HG03565 (cell line): ENCODE measurements around the gene SPIRE2.
"Not testable (repeated sequence)": the region's sequence is repeated elsewhere in the genome, so short reads cannot be mapped to it uniquely, and the experiment has no call there.

Experiments used
- ATAC-seq: cut with Tn5 transposase; IDR thresholded peaks from one replicate; pipeline ENCODE4 v1.9.1; 2021; ENCODE audit warnings: mild to moderate bottlenecking, moderate library complexity; ENCODE audit not compliant: unreplicated experiment

Gene SPIRE2, protein sequence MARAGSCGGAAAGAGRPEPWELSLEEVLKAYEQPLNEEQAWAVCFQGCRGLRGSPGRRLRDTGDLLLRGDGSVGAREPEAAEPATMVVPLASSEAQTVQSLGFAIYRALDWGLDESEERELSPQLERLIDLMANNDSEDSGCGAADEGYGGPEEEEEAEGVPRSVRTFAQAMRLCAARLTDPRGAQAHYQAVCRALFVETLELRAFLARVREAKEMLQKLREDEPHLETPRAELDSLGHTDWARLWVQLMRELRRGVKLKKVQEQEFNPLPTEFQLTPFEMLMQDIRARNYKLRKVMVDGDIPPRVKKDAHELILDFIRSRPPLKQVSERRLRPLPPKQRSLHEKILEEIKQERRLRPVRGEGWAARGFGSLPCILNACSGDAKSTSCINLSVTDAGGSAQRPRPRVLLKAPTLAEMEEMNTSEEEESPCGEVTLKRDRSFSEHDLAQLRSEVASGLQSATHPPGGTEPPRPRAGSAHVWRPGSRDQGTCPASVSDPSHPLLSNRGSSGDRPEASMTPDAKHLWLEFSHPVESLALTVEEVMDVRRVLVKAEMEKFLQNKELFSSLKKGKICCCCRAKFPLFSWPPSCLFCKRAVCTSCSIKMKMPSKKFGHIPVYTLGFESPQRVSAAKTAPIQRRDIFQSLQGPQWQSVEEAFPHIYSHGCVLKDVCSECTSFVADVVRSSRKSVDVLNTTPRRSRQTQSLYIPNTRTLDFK

DNA sequence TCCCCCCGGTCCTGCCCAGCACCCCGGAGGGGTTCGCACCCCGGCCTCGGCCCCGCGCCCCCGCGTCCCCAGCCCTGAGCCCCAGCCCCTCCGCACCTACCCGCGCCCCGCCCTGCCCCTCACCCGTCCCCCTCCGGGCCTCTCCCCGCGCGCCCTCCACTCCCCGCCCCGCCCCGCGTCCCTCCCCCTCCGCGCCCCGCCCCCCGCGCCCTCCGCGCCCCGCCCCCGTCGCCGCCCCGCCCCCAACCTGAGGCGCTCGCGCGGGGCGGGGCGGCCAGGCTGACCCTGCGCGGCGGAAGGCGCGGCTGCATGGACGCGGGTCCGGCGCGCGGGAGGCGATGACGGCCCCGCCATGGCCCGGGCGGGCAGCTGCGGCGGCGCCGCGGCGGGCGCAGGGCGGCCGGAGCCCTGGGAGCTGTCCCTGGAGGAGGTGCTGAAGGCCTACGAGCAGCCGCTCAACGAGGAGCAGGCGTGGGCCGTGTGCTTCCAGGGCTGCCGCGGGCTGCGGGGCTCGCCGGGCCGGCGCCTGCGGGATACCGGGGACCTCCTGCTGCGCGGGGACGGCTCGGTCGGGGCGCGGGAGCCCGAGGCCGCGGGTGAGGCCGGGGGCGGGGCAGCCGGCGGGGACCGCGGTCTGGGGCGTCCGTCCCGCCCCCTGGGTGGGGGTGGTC lies at the start of gene SPIRE2:
Gene SPIRE2, plus strand, starts transcription at position 277 of the 671 bp plus-strand sequence. Its CDS starts 76 bp downstream, at position 353.
- no peak for ATAC-seq

DNA sequence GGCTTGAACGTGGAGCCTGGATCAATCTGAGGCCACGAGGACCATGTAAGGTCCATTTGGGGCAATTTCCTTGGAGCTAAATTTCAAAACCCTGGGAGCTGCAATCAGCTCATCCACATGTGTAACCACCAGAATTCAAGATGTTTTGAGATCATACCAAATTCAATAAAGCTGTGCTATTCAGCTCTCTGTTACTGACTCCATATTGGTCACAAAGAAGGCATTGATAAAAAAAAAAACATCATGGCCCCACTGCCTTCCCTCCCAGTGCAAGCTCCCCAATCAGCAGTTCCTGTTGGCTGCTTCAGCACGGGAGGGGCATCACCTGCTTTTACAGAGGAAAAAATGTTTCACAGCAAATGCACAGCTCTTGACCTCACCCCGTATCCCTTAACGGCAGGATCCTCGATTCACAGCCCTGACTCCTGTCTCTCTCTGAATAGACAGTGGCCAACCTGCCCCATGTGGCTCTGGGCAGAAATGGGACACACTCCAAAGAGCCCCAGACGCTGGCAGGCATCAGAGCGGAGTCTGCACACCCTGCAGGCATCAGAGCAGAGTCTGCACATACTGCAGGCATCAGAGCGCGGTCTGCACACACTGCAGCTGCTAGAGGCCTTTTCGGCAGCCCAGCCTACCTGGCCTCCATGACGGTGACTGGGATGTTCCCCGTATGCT lies 48.9 kb upstream of the SPIRE2 start:
- no peak for ATAC-seq

DNA sequence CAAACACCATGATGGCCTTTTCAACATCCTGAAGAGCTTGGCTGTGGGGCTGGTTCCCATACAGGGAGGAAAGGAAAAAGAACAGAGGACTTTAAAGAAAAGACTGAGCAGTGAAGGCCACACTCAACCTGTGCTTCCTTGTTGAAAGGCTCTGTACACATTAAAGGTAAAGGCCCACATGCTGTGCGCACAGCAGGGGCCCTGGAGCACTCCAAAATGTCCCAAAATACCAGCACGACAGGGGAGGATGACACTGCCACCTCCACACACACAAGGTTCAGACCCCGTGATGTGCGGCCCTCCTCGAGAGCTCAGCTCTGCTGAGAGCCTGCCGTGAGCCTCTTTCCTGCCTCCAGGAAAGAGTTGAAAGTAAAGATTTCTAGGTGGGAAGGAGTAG lies 48.4 kb upstream of the SPIRE2 start:
- no peak for ATAC-seq

DNA sequence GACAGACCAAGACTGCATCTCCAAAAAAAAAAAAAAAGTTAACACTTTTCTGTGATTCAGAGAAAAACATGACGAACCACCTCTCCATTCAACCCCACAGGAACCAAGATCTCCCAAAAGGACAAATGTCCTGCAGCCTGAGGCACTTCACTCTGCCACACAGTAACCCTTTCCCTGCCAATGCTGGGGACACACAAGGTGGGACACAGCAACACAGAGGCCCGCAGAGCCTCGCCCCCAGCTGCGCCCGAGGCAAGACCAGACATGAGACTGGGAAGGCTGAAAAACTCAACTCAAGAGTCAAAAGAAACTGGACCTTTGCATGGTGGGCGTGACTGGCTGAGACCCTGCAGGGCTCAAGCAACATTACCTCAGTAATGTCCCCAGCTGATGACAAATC lies 45.8 kb upstream of the SPIRE2 start:
- ATAC-seq: no peak

DNA sequence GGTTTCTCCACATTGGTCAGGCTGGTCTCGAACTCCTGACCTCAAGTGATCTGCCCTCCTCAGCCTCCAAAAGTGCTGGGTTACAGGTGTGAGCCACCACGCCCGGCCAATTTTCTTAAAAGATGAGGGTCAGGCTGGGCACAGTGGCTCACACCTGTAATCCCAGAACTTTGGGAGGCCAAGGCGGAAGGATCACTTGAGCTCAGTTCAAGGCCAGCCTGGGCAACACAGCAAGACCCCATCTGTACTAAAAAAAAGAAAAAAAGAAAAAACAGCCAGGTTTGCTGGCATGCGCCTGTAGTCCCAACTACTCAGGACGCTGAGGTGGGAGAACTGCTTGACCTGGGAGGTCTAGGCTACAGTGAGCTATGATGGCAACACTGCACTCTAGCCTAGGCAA lies 44.3 kb upstream of the SPIRE2 start:
- not testable (repeated sequence) for ATAC-seq

DNA sequence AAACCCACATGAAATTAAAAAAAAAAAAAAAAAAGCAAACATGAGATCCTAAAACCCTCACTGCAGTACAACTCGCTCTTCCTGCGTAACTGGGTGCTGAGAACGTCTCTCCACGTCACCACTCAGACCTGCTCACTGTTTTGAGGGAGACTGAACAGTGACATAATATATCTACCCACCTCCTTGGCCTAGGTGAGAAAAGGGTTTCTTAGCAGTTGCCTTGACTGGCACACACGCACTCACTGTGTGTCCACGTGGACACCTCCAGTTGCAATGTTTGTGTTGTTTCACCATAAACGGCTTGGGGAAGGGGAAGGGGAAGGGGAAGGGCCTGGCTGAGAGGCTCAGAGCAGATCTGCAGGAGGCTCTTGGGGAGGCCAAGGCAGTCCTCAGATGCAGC lies 43.9 kb upstream of the SPIRE2 start:
- ATAC-seq: no peak

DNA sequence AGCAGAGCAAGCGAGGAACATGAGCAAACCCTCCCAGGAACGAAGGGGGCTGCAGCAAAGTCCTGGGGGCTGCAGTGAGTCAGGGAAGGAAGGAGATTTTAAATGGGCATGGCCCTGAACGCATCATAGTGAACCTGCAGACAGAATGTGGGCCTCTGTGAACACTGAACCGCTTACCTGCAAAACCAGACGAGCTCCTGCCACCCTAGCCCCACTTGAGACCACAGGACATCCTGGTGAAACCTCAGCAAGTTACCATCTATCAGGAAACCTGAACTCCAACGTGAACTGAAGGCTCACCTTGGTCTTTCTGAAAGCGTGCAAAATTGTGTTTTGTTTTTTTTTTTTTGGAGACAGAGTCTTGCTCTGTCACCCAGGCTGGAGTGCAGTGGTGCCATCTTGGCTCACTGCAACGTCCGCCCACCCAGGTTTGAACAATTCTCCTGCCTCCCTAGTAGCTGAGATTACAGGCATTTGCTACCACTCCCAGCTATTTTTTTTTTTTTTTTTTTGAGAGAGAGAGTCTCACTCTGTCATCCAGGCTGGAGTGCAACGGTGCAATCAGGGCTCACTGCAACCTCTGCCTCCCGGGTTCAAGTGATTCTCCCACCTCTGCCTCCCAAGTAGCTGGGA lies 42.6 kb upstream of the SPIRE2 start:
- no peak for ATAC-seq

DNA sequence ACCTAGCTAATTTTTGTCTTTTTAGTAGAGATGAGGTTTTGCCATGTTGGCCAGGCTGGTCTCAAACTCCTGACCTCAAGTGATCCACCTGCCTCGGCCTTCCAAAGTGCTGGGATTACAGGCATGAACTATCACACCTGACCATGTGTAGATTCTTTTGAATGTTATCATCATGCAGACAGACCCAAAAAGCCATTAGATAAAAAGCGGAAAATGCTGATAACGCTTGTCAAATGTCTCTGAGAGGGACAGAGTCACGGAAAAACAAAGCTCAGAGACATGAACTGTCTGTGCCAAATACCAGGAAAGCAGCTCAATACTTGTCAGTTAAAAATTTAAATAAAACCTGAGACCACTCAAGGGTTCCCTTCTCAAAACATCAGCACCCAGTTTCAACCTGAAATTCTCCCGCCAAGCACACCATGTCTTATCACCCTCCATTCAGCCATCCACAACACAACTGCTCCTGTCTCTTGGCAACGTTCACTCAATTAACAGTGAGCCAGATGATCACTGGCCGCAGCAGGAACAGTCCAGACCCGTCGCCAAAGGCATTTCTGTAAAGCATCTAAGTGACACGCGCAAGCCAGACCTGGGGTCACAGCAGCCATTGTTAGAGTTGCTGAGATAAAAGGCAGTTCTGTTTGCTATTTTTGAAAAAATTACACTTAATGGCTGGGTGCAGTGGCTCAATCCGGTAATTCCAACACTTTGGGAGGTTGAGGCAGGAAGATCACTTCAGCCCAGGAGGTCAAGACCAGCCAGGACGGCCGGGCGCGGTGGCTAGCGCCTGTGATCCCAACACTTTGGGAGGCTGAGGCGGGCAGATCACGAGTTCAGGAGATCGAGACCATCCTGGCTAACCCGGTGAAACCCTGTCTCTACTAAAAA lies 41.6 kb upstream of the SPIRE2 start:
- ATAC-seq: no peak

DNA sequence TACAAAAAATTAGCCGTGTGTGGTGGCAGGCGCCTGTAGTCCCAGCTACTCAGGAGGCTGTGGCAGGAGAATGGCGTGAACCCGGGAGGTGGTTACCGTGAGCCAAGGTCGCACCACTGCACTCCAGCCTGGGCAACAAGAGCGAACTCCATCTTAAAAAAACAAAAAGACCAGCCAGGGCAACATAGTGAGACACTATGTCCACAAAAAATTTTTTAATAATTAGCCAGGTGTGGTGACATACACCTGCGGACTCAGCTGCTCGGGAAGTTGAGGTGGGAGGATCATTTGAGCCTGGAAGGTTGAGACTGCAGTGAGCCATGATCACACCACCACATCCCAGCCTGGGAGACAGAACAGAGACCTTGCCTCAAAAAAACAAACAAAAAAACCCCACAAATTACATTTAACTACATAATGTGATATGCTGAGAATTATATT lies 40.9 kb upstream of the SPIRE2 start:
- no peak for ATAC-seq

DNA sequence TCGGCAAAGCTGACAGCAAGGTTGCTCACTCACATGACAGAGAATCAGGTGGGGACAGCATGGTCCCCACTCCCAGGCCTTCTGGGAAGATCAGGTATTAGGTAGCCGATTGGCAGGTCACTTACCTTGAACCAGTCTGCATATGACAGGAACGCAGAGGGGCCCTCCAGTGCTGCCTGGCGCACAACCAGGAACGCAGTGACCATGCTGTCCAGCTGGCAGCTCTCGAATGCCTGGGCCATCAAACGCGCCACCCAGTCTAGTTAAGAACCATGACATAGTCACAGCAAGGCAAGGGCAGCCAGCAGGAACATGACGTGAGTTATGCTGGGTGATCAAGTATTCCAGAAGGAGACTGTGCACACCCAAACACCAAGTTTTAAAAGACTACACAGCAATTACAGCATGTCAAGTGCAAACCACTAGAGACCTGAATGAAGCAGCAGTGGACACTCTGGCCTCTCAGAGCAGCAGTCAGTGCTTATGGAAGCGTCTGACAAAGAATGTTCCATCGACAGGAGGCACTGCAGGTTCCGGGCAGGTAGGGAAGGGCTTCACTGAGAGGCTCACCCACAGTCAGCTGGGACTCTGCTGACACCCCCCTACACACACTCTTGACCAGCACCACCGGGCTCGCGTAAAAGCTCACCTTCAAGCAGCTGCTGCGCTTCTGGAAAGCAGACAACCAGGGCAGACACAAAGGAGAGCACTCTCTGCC lies 36.8 kb upstream of the SPIRE2 start:
- no peak for ATAC-seq

DNA sequence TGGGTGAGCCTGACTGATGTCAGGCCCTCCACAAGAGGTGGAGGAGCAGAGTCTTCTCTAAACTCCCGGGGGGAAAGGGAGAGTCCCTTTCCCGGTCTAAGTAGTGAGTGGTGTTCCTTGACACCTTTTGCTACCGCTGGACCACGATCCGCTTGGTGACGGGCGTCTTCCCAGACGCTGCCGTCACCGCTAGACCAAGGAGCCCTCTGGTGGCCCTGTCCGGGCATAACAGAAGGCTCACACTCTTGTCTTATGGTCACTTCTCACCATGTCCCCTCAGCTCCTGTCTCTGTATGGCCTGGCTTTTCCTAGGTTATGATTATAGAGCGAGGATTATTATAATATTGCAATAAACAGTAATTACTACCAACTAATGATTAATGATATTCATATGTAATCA lies 35.2 kb upstream of the SPIRE2 start:
- ATAC-seq: not testable (repeated sequence)

DNA sequence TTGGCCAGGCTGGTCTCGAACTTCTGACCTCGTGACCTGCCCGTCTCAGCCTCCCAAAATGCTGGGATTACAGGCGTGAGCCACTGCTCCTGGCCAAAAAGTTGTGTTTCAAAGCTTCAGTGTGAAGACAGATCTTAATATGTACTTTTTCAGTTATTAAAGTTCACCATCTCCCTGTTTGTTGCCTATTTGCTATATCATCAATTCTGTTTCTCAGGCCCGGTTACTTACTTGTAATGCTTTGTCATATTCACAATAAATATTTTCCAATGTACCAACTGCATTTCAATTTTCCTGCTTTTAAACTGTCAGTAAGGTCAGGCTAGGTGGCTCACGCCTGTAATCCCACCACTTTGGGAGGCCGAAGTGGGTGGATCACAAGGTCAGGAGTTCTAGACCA lies 34.3 kb upstream of the SPIRE2 start:
- no peak for ATAC-seq

DNA sequence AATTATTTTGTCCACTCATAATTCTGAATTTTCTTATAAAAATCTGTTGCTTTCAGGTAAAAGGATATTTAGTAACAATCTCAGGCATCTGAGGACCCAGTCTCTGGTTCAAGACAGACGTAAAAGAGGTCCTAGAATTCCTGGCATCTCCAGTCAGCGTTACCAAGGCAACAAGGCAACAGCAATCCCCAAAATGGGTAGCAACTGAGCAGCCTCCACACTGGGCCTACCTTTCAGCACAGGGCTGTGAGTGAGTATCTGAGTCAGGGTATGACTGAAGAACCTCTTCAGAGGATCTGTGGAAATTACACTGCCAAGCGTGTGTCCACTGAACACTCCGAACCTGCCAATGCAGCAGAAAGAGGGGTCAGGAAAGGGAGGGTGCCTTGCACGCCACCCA lies 32.6 kb upstream of the SPIRE2 start:
- ATAC-seq: no peak

DNA sequence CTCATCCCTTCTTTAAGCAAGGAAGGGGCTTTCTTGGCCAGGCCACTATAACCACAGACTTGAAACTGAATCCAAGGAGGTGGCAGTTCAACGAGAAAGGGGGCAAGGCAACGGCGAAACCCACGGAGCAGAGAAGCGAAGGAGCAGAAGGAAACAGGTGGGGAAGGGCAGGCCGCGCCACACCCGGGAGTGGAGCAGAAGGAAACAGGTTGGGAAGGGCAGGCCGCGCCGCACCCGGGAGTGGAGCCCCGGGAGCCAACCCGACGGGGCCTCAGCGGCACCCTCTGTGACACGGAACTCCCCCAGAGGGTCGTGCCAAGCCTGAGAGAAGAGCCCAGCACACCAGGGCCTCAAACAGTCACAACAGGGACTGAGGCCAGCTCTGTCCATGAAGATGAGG lies 32.2 kb upstream of the SPIRE2 start:
- ATAC-seq: no peak

DNA sequence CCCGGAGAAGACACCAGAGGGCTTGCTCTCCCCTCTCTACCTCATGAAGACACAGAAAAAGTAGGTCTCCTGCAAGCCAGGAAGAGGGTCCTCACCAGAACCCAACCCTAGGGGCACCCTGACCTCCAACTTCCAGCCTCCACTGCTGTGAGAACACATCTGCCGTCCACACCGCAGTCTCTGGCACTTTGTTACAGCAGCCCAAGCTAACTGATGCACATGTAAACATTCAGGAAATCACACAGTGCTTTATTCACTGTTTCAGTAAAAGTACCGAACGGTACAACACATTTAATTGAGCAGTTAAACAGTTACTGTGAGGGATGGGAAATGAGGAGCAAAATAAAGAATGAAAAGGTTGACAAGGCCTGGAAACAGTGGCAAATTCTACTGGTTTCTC lies 30.1 kb upstream of the SPIRE2 start:
- no peak for ATAC-seq

DNA sequence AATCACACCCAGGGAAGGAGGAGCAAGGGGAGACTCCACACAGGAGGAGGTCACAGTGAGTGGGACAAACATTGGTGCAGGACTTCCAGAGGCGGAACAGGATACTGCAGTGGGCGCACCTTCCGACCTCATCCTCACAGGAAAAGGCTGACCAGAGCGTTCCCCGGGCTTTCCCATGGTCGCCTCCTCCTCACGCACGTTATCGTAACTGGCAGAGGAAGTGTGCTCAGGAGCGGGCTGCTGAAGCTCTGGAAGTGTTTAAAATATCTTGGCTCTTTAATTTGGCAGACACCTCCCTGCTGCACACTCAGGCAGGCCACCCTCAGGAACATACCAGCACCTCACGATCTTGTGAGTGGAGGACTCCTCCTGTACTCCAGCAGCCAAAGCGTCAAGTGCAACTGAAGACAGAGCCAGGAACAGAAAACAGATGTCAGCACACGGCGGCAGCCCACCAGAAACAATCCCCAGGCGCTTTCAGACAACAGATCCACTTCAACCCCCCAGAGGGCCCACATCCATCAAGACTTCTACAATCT lies 29.4 kb upstream of the SPIRE2 start:
- no peak for ATAC-seq

DNA sequence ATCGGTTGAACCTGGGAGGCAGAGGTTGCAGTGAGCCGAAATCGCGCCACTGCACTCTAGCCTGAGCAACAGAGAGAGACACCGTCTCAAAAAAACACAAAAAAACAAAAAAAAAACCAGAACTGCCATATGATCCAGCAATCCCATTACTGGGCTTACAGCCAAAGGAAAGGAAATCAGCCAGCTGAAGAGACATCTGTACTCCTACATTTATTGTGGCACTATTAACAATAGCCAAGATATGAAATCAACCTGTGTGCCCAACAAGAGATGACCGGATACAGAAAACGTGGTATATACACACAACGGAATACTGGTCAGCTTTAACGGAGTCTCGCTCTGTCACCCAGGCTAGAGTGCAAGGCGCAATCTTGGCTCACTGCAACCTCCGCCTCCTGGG lies 26.5 kb upstream of the SPIRE2 start:
- no peak for ATAC-seq

DNA sequence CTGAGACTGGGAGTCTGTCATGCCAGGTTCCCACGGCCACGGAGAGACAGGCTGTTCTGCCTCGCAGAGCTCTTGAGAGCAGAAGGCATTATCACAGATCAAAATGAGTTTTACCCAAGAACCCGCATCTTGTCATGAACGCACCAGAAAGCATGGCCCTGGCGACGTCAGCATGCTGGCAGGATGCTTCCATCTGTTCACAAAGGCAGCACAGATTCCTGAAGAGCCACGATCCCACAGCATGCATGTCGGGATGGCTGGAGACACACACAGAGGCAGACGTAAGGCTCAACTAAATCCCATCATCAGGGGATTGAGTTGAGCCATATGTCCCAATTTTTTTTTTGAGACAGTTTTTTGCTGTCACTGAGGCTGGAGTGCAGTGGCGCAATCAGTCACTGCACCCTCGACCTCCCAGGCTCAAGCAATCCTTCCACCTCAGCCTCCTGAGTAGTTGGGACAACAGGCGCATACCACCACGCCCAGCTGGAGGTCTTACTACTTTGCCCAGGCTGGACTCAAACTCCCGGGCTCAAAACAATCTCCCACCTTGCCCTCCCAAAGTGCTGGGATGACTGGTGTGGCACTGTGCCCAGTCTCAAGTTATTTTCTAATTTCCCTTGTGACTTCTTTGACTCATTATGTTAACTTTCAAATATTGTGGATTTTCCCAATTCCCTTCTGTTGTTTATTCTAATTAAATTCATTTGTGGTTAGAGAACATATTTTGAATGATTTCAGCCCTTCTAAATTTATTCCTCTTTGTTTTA lies 23.0 kb upstream of the SPIRE2 start:
- ATAC-seq: no peak
